ENCODE data around the gene DEDD2.

DEDD2 gene

GRCh38 chr19:42173695-42174094 is 43.8 kb downstream of the DEDD2 start:
- no peak for DNase-seq (ENCODE audit: low read depth, low spot score)

- DNase-seq (ENCODE audit: low read depth, low spot score): no peak
Measured at GRCh38 chr19:42172261-42172660, 45.2 kb downstream of the DEDD2 start.

- DNase-seq (ENCODE audit: low read depth, low spot score): no peak
Measured at GRCh38 chr19:42170715-42171114, 46.8 kb downstream of the DEDD2 start.

- DNase-seq (ENCODE audit: low read depth, low spot score): no peak
Measured at GRCh38 chr19:42169486-42170413, 47.7 kb downstream of the DEDD2 start.

- no peak for DNase-seq (ENCODE audit: low read depth, low spot score)
Measured at GRCh38 chr19:42168206-42168605, 49.3 kb downstream of the DEDD2 start.

- no peak for DNase-seq (ENCODE audit: low read depth, low spot score)
Measured at GRCh38 chr19:42166316-42166715, 51.2 kb downstream of the DEDD2 start.

GRCh38 chr19:42165146-42165545 is 52.3 kb downstream of the DEDD2 start:
- no peak for DNase-seq (ENCODE audit: low read depth, low spot score)

GRCh38 chr19:42161616-42162263 is 55.7 kb downstream of the DEDD2 start:
- no peak for DNase-seq (ENCODE audit: low read depth, low spot score)

- DNase-seq (ENCODE audit: low read depth, low spot score): no peak
Measured at GRCh38 chr19:42159942-42160341, 57.5 kb downstream of the DEDD2 start.

GRCh38 chr19:42158926-42159325 is 58.6 kb downstream of the DEDD2 start:
- DNase-seq (ENCODE audit: low read depth, low spot score): no peak

GRCh38 chr19:42156571-42156970 is 60.9 kb downstream of the DEDD2 start:
- no peak for DNase-seq (ENCODE audit: low read depth, low spot score)

GRCh38 chr19:42155796-42156195 is 61.7 kb downstream of the DEDD2 start:
- DNase-seq (ENCODE audit: low read depth, low spot score): no peak

GRCh38 chr19:42154471-42155323 is 62.8 kb downstream of the DEDD2 start:
- no peak for DNase-seq (ENCODE audit: low read depth, low spot score)

- no peak for DNase-seq (ENCODE audit: low read depth, low spot score)
Measured at GRCh38 chr19:42153672-42154433, 63.6 kb downstream of the DEDD2 start.

- DNase-seq (ENCODE audit: low read depth, low spot score): no peak
Measured at GRCh38 chr19:42152910-42153671, 64.4 kb downstream of the DEDD2 start.

GRCh38 chr19:42151782-42152684 is 65.4 kb downstream of the DEDD2 start:
- no peak for DNase-seq (ENCODE audit: low read depth, low spot score)

- DNase-seq (ENCODE audit: low read depth, low spot score): no peak
Measured at GRCh38 chr19:42150911-42151361, 66.5 kb downstream of the DEDD2 start.

GRCh38 chr19:42150364-42150763 is 67.1 kb downstream of the DEDD2 start:
- no peak for DNase-seq (ENCODE audit: low read depth, low spot score)

- DNase-seq (ENCODE audit: low read depth, low spot score): no peak
Measured at GRCh38 chr19:42149447-42150202, 67.9 kb downstream of the DEDD2 start.
